Right lobe of liver (tissue), 6 donors: ENCODE measurements around the gene BAG5. TPM values are rescaled to one million over a fixed set of nuclear protein-coding genes. Genes with fewer than 3 reads are reported as not detected.
"Not testable (repeated sequence)": the region's sequence is repeated elsewhere in the genome, so short reads cannot be mapped to it uniquely, and the experiment has no call there.

Experiments
- ATAC-seq, 4 donors: fragments of 200-7000 bp; cut with Tn5 transposase; one replicate each; pipeline ENCODE4 v1.9.1; 2020; ENCODE audit warnings: mild to moderate bottlenecking in 4 of 4, moderate library complexity in 4 of 4
- DNase-seq, 3 donors: peaks; one replicate each; pipeline ENCODE4 v3.0.0-alpha.2; 2020
- H3K27ac ChIP-seq, 3 donors: fragments of 200-600 bp; one replicate each; pipeline ENCODE4 v1.8.0; 2022
- H3K27me3 ChIP-seq, 2 donors: fragments of 200-600 bp; one replicate each; pipeline ENCODE4 v1.8.0; 2022
- H3K36me3 ChIP-seq, 4 donors: fragments of 200-600 bp; sonication (generic) in 1 of 4; one replicate each; pipeline versions ENCODE4 v1.5.1 to v1.8.0; 2017 to 2022; ENCODE audit warnings: control low read depth in 1 of 4
- H3K4me1 ChIP-seq, 4 donors: fragments of 200-600 bp; sonication (generic) in 1 of 4; one replicate each; pipeline versions ENCODE4 v1.5.1 to v1.8.0; 2017 to 2022; ENCODE audit warnings: control low read depth in 1 of 4
- H3K4me3 ChIP-seq, 3 donors: fragments of 200-600 bp; one replicate each; pipeline ENCODE4 v1.8.0; 2022
- H3K9me3 ChIP-seq, 4 donors: fragments of 200-600 bp; sonication (generic) in 1 of 4; one replicate each; pipeline versions ENCODE4 v1.5.1 to v1.8.0; 2017 to 2022; ENCODE audit warnings: control low read depth in 1 of 4
- CTCF ChIP-seq, 4 donors: fragments of 200-600 bp in 3 of 4; fragments of 450-650 bp in 1 of 4; IDR thresholded peaks; one replicate each; pipeline versions ENCODE4 v1.5.1 to v1.8.0; 2016 to 2022; ENCODE audit warnings: antibody characterized with exemption in 4 of 4, mild to moderate bottlenecking in 2 of 4
- POLR2A ChIP-seq: fragments of 450-650 bp; IDR thresholded peaks from one replicate; pipeline ENCODE4 v1.6.1; 2017; ENCODE audit warnings: antibody characterized with exemption, mild to moderate bottlenecking
- WGBS: methylation state at CpG from one replicate; pipeline ENCODE4 v1.1.6; 2018; ENCODE audit warnings: low coverage, low lambda C conversion rate; ENCODE audit not compliant: insufficient coverage; ENCODE audit errors: missing lambda C conversion rate; 5-methylcytosine and 5-hydroxymethylcytosine counted together
- intact Hi-C, 2 donors: fragments of 100-400 bp; cut with DNase I; formaldehyde crosslinking; loops; one replicate each; pipeline versions ENCODE4 v1.11.2 to v1.14.1; 2022
- total RNA-seq, 6 experiments: library from RNA; depleted of rRNA in 2 of 6; stranded (reverse); fragments of >200 nt in 2 of 6; fragmentation: NEBNext Ultra II Directional in 3 of 6; extraction: Animal tissue kit (Norgen Biotek cat#: 25700) in 3 of 6; gene quantifications; one replicate each; pipeline versions ENCODE4 v1.1.0 to v1.2.4, GENCODE V29; 2016 to 2023
- donor health status: DM: no; HTN: yes; CAD: no.
- donor health status: DM: no; HTN: no; CAD: no.
- donor health status: DM: no; HTN: no; CAD: no.
- donor health status: DM: no; HTN: yes; CAD: no.
- donor health status: DM: no; HTN: yes; CAD: no.

BAG5 gene
- total RNA-seq, 6 experiments from 2014 or later = 6.5 to 11.4 (median 10.9) TPM

GRCh38 chr14:103526914-103527248 is 35.6 kb downstream of the BAG5 start:
- no peak for DNase-seq
- no peak for ATAC-seq
- Histone ChIP-seq H3K36me3 (no peaks in the 10 kb centered on the region), H3K4me1 (peaks cover 0 to 42% (median 13%) of the 10 kb centered on the region in 4 donors), H3K4me3 (no peak overlapping the region), H3K27ac (no peak overlapping the region), H3K27me3 (peaks cover 0 to 4% of the 10 kb centered on the region in 2 donors), H3K9me3 (no peaks in the 10 kb centered on the region)
- TF ChIP-seq CTCF (IDR thresholded peaks at IDR 0.05) (no peak), POLR2A (no peak)
- intact Hi-C loops = no loop called here
- no CpG with 5 or more reads among the region's 1 CpG for whole genome bisulfite sequencing

GRCh38 chr14:103526247-103526913 is 36.1 kb downstream of the BAG5 start:
- WGBS = 53% methylated on average over 3 of the region's 8 CpGs
- Histone ChIP-seq H3K9me3 (no peaks in the 10 kb centered on the region), H3K36me3 (no peaks in the 10 kb centered on the region), H3K4me1 (peaks cover 0 to 44% (median 13%) of the 10 kb centered on the region in 4 donors), H3K27me3 (peaks cover 0 to 7% of the 10 kb centered on the region in 2 donors), H3K27ac (no peak overlapping the region), H3K4me3 (no peak overlapping the region)
- TF ChIP-seq POLR2A = no peak
- no peak for TF ChIP-seq CTCF (IDR thresholded peaks at IDR 0.05)
- intact Hi-C loops = no loop called here
- ATAC-seq (peak in 2 of 4 donors; percentile 5 to 20), DNase-seq (peak in 1 of 3 donors; percentile 24)

DNA sequence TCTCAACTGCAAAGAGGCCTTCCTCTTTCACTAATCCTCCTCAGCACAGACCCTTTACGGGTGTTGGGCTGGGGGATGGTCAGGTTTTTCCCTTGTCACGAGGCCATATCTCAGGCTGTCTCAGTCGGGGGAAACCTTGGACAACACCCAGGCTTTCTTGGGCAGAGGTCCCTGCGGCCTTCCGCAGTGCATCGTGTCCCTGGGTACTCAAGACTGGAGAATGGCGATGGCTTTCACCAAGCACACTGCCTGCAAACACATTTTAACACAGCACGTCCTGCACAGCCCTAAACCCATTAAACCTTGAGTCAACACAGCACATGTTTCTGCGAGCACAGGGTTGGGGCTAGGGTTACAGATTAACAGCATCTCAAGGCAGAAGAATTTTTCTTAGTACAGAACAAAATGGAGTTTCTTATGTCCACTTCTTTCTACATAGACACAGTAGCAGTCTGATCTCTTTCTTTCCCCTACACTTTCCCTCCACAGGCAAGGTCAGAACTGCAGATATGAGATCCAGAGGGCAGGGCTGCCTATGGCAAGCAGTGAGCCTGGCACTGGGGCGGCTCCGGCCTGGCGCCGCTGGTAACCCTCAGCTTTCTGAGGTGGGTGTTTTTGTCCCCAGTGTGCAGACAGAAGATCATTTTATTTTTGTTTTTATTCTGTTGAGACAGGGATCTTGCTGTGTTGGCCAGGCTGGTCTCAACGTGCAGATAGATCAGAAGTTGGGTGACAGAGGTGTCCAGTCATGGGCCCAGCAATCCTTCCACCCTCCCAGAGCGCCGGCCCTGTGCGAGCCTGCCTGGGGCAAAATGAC is 36.8 kb downstream of the BAG5 start:
- H3K27ac ChIP-seq, H3K36me3 ChIP-seq, H3K9me3 ChIP-seq, H3K27me3 ChIP-seq, H3K4me3 ChIP-seq, DNase-seq, ATAC-seq, intact Hi-C loops: not testable (repeated sequence)
- peaks cover 0 to 51% (median 13%) of the 10 kb centered on the region in 4 donors for H3K4me1 ChIP-seq
- WGBS = 53% methylated on average over 11 of the region's 17 CpGs

- no peaks in the 10 kb centered on the region for H3K9me3 ChIP-seq
- no peak overlapping the region for H3K4me3 ChIP-seq
- H3K27ac ChIP-seq = no peak overlapping the region
- H3K4me1 ChIP-seq = peaks cover 0 to 41% (median 8%) of the 10 kb centered on the region in 4 donors
- intact Hi-C loops = no loop called here
- H3K27me3 ChIP-seq = peaks cover 0 to 10% of the 10 kb centered on the region in 2 donors
- DNase-seq = no peak
- no peaks in the 10 kb centered on the region for H3K36me3 ChIP-seq
- WGBS = 64% methylated on average over 6 of the region's 12 CpGs
- ATAC-seq = no peak
- no peak for TF ChIP-seq POLR2A
- TF ChIP-seq CTCF (IDR thresholded peaks at IDR 0.05) = no peak
Observed at GRCh38 chr14:103524002-103524935, 38.2 kb downstream of the BAG5 start.
